ENCODE data around the gene COX8C.
"Not testable (repeated sequence)": the region's sequence is repeated elsewhere in the genome, so short reads cannot be mapped to it uniquely, and the experiment has no call there.

COX8C gene

DNA sequence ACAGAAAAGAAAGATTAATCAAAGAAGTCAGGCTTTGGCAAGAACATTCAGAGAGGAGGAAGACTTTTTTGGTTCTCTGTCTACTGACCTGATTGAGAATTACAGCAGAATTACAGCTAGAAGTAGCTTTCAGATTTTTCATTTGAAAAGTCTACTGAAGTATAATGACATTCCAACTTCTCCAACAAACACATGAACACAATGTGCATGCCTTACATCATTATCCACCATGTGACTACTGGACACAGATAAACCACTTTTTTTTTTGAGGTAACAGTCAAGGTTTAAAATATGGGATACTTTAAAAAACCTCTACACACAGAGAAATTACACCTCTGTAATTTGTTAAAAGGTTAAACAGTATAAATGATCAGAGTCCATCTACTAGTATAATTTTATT is 26.5 kb upstream of the COX8C start:
- no peak for DNase-seq (ENCODE audit: low read depth, low spot score)

GRCh38 chr14:93322929-93323599 is 23.9 kb upstream of the COX8C start:
- no peak for DNase-seq (ENCODE audit: low read depth, low spot score)

GRCh38 chr14:93323600-93324174 is 23.3 kb upstream of the COX8C start:
- DNase-seq (ENCODE audit: low read depth, low spot score) = no peak

DNA sequence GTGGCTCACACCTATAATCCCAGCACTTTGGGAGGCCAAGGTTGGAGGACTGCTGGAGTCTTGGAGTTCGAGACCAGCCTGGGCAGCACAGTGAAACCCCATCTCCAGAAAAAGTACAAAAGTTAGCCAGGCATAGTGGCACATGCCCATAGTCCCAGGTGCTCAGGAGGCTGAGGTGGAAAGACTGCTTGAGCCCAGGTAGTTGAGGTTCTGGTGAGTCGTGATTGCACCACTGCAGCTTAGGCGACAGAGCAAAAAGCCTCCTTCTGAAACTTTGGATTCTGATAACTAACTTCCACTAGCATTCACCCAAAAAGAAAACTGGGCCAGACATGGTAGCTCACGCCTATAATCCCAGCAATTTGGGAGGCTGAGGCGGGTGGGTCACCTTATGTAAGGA is 20.8 kb upstream of the COX8C start:
- DNase-seq (ENCODE audit: low read depth, low spot score) = no peak

DNA sequence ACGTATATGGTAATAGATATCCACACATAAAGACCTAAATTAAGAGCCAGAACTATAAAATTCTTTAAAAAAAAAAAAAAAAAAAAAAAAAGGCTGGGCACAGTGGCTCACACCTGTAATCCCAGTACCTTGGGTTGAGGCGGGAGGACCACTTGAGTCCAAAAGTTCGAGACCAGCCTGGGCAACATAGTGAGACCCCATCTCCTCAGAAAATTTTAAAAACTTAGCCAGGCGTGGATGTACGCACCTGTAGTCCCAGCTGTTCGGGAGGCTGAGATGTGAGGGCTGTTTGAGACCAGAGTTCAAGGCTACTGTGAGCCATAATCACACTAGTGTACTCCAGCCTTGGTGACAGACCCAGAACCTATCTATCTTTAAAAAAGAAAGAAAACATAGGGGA is 18.4 kb upstream of the COX8C start:
- DNase-seq (ENCODE audit: low read depth, low spot score) = no peak

- DNase-seq (ENCODE audit: low read depth, low spot score) = no peak
These were observed 16.9 kb upstream of the COX8C start for GRCh38 chr14:93329965-93330608.

GRCh38 chr14:93330609-93331000 is 16.4 kb upstream of the COX8C start:
- DNase-seq (ENCODE audit: low read depth, low spot score) = no peak

GRCh38 chr14:93331002-93331727 is 15.8 kb upstream of the COX8C start:
- no peak for DNase-seq (ENCODE audit: low read depth, low spot score)

- no peak for DNase-seq (ENCODE audit: low read depth, low spot score)
These were observed 15.1 kb upstream of the COX8C start for GRCh38 chr14:93331728-93332396.

- DNase-seq (ENCODE audit: low read depth, low spot score) = no peak
These were observed 14.6 kb upstream of the COX8C start for GRCh38 chr14:93332397-93332852.

DNA sequence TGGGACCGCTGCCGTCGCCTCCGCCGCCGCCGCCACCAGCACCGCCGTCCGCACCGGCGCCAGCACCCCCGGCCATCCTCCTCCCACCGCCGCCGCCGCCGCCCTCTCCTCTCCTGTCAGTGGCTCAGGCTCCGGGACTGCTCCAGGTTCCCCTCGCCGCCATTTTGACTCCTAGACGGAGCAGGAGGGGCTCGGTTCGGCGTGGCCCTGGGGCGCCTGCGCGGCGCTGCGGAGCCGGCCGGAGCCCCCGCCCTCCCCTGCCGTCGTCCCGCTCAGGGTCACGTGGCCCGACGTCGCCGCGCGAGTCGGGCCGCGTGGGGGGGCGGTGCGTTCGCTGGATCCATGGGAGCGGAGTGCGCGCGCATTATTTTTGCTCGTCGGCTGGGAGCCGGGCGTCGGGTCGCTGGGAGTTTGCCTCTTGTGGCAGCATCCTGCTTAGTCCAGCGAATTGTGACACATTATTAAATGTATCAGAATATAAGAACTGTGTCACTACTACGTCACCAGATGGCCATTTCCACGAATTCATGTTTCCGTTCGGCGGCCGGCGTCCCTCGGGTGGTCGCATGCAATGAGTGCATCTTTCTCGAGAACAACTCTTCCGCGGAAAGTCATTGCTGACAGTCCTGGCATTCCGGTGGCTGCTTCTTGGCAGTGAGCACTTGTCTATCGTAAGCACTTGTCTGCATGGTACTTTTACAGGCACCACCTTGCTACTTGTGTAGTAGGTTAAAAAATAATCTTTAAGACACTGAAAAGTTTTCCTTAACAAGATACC is 13.9 kb upstream of the COX8C start, which contains the start of gene BTBD7:
Gene BTBD7 (minus strand): TSS at position 184 of the 778 bp plus-strand sequence. CDS start 36,985 bp downstream, outside the sequence.
- peak; percentile 94 for DNase-seq (ENCODE audit: low read depth, low spot score)

- DNase-seq (ENCODE audit: low read depth, low spot score) = no peak
These were observed 13.3 kb upstream of the COX8C start for GRCh38 chr14:93333631-93334103.

DNA sequence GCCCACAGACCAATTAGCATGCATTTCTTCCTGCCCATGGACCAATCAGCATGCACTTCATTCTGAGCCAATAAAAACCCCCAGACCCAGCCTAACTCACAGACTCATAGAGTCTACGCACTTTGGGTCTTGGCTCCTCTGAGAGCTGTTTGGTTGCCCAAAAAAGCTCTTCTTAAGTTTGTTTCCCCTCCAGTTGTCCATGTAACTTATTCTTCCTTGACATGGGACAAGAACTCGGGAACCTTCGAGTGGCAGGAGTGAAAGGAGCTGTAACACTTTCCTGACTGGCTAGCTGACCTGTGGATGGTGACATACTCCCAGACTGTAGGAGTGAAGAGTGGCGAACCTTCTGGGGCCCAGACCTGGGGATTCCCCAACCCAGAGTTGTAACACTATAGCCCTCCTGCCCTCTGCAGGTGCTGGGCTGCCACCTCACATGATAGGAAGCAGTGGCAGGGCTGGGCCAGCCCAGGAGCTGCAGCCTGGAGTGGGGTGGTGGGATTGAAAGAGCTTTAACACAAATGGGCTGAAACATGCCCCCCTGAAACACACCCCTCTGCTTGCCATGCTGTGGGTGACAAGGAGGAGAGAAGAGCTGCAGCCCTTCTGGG is 9.7 kb upstream of the COX8C start:
- no peak for DNase-seq (ENCODE audit: low read depth, low spot score)

GRCh38 chr14:93337884-93338283 is 9.1 kb upstream of the COX8C start:
- DNase-seq (ENCODE audit: low read depth, low spot score) = no peak

- DNase-seq (ENCODE audit: low read depth, low spot score) = no peak
These were observed 3.7 kb upstream of the COX8C start for GRCh38 chr14:93343266-93343665.

DNA sequence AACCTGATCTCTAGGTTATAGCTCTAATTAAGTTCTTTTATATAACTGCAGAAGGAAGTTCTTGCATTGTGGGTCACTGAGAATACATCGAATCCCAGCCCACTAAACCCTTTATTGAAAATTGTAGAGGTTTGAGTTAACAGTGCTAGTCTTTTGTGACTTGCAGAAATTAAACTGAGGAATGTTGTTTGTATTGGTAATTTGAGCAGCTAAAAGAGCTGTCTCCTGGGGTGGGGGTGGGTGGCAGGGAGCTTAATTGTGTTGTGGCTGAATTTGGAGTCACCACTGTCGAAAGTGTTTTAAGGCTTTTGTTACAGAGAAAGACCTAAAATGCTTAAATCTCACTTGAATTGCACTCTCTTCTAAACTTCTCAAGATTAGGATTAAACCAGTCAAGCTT is 3.2 kb upstream of the COX8C start:
- no peak for DNase-seq (ENCODE audit: low read depth, low spot score)

- no peak for DNase-seq (ENCODE audit: low read depth, low spot score)
These were observed 868 bp downstream of the COX8C start for GRCh38 chr14:93347850-93348249.

DNA sequence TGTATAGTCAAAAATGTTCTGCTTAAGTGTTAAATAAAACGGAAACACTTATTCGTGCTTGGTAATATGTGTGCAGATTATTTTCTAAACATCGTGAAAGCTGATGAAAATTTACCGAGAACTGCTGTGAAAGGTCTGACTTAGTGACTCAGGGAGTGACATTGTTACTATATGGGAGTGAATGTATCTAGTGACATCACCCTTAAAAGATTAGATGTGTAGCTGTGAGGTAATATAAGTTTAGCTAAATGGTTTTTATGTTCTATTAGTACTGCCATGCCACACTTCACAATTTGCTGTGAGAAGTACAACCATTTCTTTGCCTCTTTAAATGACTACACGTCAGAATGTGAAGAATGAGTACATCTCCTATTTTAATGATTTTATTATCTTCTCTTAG is 1.3 kb downstream of the COX8C start:
- no peak for DNase-seq (ENCODE audit: low read depth, low spot score)

GRCh38 chr14:93354873-93355272 is 7.9 kb downstream of the COX8C start:
- DNase-seq (ENCODE audit: low read depth, low spot score) = not testable (repeated sequence)

DNA sequence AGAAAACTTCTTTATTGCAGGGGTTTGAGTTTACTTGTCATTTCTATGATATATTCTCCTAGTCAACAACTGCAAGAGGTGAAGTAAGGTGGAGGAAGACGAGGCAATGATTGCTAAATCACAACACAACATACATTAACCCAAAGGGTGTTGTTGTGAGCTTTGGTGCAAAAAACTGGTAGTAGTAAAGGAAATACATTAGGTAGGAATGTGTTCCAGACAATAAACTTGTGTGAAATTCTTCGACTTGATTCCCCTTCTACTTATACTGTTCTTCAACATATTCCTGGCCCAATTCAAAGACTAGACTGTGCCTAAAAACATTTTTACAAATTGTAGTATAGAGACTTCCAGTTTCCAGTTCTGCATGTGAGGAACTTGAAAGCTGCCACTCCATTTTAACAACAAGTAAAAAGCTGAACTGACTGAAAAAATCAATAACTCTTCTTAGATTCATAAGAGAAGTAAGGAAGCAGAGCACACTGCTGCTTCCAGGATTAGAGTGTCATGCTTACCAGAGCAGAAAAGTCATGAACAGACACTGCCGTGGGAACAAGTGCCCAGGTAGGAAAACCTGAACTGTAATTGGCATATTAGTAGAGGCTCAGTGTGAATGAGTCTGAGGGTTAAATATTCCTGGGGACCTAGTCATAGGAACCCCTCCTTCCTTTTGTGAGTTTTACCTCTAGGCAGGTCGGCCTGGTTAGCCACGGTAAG is 22.2 kb downstream of the COX8C start:
- DNase-seq (ENCODE audit: low read depth, low spot score) = no peak

Measured in activated naive CD8-positive, alpha-beta T cell treated with anti-CD3 and anti-CD28 coated beads, Interleukin-2, amount 50 U/mL, for 16 hours (primary cell).